ENCODE data around the gene POLR3E. TPM values are rescaled to one million over a fixed set of nuclear protein-coding genes. Genes with fewer than 3 reads are reported as not detected.

Gene POLR3E
- total RNA-seq, 1 donor = 19.2 TPM

DNA sequence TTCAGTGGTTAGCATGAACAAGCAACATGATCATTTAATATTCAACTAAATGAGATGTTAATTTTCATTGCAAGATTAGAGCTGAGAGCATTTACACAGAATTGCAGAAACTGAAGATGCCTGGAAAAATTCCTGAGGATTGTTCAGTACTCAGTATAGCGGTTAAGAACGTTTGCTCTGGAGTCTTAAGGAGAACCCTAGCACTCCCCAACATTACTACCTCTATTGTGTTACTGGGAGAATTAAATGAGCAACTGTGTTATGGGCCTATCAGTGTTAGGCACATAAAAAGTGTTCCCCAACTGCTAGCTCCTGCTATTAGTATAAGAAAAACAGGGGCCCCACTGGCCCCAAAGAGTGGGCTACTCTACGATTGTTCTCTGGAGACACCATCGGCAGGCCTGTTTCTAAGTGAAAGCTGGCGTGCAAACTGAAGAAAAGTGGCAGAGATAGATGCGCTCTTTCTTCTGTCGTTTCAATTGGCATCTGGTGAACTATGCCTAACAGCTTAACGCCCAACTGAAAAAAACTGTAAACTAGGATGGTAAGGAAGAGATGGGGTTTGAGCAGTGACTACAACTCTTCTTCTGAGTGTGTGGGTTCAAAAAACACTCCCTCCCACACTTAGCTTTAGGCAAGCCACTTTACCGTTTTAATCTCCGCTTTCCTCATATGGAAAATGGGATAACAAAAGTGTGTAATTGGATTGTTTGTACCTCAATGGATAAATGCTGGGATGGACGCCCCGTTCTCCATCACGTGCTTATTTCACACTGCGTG lies 75.9 kb downstream of the POLR3E start:
- peak overlapping the region; percentile 58 for H2AFZ ChIP-seq (ENCODE audit: low read length)
- H3K27ac ChIP-seq (ENCODE audit: low read depth, low read length) = peak overlapping the region; percentile 79
- peaks cover 50% of the 10 kb centered on the region for H4K20me1 ChIP-seq (ENCODE audit: insufficient read depth, low read length)
- DNase-seq (ENCODE audit: insufficient read length, low spot score, missing footprints) = peak; percentile 41
- H3K9me3 ChIP-seq (ENCODE audit: low read depth, low read length) = no peaks in the 10 kb centered on the region
- no peaks in the 10 kb centered on the region for H3K27me3 ChIP-seq (ENCODE audit: insufficient read depth, low read length)
- peaks cover 66% of the 10 kb centered on the region for H3K79me2 ChIP-seq (ENCODE audit: insufficient read depth, low read length)
- peaks cover 39% of the 10 kb centered on the region for H3K4me1 ChIP-seq (ENCODE audit: insufficient read depth, low read length)
- peaks cover 20% of the 10 kb centered on the region for H3K36me3 ChIP-seq (ENCODE audit: insufficient read depth, low read length)
- TF ChIP-seq, protein P1, sequence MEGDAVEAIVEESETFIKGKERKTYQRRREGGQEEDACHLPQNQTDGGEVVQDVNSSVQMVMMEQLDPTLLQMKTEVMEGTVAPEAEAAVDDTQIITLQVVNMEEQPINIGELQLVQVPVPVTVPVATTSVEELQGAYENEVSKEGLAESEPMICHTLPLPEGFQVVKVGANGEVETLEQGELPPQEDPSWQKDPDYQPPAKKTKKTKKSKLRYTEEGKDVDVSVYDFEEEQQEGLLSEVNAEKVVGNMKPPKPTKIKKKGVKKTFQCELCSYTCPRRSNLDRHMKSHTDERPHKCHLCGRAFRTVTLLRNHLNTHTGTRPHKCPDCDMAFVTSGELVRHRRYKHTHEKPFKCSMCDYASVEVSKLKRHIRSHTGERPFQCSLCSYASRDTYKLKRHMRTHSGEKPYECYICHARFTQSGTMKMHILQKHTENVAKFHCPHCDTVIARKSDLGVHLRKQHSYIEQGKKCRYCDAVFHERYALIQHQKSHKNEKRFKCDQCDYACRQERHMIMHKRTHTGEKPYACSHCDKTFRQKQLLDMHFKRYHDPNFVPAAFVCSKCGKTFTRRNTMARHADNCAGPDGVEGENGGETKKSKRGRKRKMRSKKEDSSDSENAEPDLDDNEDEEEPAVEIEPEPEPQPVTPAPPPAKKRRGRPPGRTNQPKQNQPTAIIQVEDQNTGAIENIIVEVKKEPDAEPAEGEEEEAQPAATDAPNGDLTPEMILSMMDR (IDR thresholded peaks at IDR 0.05; ENCODE audit: extremely low read depth, low read depth, low read length) = no peak
- peak overlapping the region; percentile 94 for H3K4me2 ChIP-seq (ENCODE audit: insufficient read depth, low read length)
- peak overlapping the region; percentile 93 for H3K4me3 ChIP-seq (ENCODE audit: insufficient read depth, low read length)

DNA sequence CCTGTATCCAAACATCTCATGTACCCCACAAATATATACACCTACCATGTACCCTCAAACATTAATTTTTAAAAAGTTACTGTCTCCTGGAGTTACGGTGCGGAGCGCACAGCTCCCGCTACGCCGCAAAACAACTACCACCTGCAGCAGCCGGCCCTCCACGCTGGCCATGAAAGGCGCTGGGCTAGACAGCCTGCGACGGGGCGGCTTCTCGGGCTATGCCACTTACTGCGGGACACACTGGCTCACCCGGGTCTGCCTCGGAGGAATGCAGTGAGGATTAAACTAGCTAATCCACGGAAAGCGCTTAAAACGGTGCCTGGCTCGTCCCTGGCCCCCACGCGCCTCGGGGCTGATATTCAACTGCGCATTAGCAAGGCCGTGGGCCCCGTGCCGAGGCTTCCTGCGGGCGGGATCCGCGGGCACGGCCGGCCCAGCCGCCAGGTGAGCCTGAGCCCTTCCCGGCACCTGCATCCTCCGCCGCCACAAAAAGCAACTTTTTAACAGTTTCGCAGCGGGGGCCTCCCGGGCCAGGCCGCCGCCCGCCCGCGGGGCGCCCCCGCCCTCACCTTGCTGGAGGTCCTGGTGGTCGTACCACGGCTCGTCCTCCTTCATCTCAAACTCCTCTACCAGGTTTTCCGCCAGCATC lies 76.6 kb downstream of the POLR3E start:
- no peaks in the 10 kb centered on the region for H3K27me3 ChIP-seq (ENCODE audit: insufficient read depth, low read length)
- H2AFZ ChIP-seq (ENCODE audit: low read length) = peak overlapping the region; percentile 58
- no peaks in the 10 kb centered on the region for H3K9me3 ChIP-seq (ENCODE audit: low read depth, low read length)
- H4K20me1 ChIP-seq (ENCODE audit: insufficient read depth, low read length) = peaks cover 44% of the 10 kb centered on the region
- H3K4me1 ChIP-seq (ENCODE audit: insufficient read depth, low read length) = peaks cover 39% of the 10 kb centered on the region
- H3K27ac ChIP-seq (ENCODE audit: low read depth, low read length) = peak overlapping the region; percentile 79
- peaks cover 59% of the 10 kb centered on the region for H3K79me2 ChIP-seq (ENCODE audit: insufficient read depth, low read length)
- TF ChIP-seq, protein P1 (IDR thresholded peaks at IDR 0.05; ENCODE audit: extremely low read depth, low read depth, low read length) = no peak
- H3K4me3 ChIP-seq (ENCODE audit: insufficient read depth, low read length) = peak overlapping the region; percentile 93
- peak overlapping the region; percentile 94 for H3K4me2 ChIP-seq (ENCODE audit: insufficient read depth, low read length)
- H3K36me3 ChIP-seq (ENCODE audit: insufficient read depth, low read length) = peaks cover 16% of the 10 kb centered on the region
- no peak for DNase-seq (ENCODE audit: insufficient read length, low spot score, missing footprints)

DNA sequence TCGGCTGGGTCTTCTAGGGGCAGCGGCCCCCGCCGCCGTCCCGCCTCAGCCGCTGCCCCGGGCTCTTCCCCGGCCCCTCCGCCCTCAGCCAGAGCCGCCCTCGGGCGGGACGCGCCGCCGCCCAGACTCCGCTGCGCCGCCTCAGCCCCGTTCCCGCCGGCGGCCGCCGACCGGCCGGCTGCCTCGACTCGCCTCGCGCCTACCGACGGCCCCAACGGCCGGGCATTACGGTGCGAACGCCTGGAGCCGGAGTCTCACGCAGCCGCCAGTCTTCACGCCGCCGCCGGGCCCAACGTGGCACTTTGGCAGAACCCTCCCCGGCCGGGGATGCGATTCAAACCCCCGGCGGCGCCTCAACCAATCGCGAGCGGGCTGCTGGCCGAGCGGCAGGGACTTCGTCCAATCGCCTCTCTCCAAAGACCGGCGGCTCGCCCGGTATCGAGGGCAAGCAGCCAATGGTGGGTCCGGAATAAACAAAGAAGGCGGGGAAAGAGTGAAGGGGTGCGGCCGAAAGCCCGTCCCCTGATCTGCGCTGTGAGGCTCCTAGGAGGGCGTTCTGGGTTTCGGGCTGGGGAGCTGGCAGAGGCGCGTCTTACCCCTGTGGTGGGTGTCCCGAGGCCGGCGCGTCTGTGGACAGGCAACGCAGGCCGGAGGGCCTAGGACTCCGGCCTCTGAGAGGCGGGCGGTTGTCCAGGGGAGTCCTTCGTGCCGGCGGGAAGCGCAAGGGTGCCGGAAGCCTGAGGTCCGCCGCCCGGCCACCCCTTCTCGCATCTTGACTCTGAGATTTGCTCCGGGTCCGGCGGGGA lies 77.3 kb downstream of the POLR3E start, which contains the start of gene CDR2:
TSS of gene CDR2 (minus strand) at position 309 of the 806 bp plus-strand sequence. CDS start 310 bp downstream, outside the sequence.
- Histone ChIP-seq H3K79me2 (ENCODE audit: insufficient read depth, low read length) (peaks cover 51% of the 10 kb centered on the region), H3K9me3 (ENCODE audit: low read depth, low read length) (no peaks in the 10 kb centered on the region), H3K27me3 (ENCODE audit: insufficient read depth, low read length) (no peaks in the 10 kb centered on the region), H3K4me3 (ENCODE audit: insufficient read depth, low read length) (peak within 1 kb of the TSS; percentile 93), H4K20me1 (ENCODE audit: insufficient read depth, low read length) (peaks cover 39% of the 10 kb centered on the region), H3K4me1 (ENCODE audit: insufficient read depth, low read length) (peaks cover 32% of the 10 kb centered on the region), H3K27ac (ENCODE audit: low read depth, low read length) (peak within 1 kb of the TSS; percentile 79), H2AFZ (ENCODE audit: low read length) (peak within 1 kb of the TSS; percentile 90), H3K36me3 (ENCODE audit: insufficient read depth, low read length) (peaks cover 13% of the 10 kb centered on the region), H3K4me2 (ENCODE audit: insufficient read depth, low read length) (peak within 1 kb of the TSS; percentile 98)
- DNase-seq (ENCODE audit: insufficient read length, low spot score, missing footprints) = peak; percentile 99
- TF ChIP-seq, protein P1 (IDR thresholded peaks at IDR 0.05; ENCODE audit: extremely low read depth, low read depth, low read length) = no peak

Data from osteoblast (primary cell).